DMS153 treated with DMSO at 0.1 percent for 48 hours (cell line): ENCODE results near the gene LYRM4.
A peak's percentile ranks its signal among the peaks of the same experiment; 100 is the strongest.

Experiments
- DNase-seq: peaks from one replicate; lab custom pipeline; 2025; ENCODE audit not compliant: unreplicated experiment; lab: John Stamatoyannopoulos, UW

The LYRM4 gene

GRCh38 chr6:5205877-5206850 is 54.6 kb downstream of the LYRM4 start:
- peak; percentile 26 for DNase-seq

DNA sequence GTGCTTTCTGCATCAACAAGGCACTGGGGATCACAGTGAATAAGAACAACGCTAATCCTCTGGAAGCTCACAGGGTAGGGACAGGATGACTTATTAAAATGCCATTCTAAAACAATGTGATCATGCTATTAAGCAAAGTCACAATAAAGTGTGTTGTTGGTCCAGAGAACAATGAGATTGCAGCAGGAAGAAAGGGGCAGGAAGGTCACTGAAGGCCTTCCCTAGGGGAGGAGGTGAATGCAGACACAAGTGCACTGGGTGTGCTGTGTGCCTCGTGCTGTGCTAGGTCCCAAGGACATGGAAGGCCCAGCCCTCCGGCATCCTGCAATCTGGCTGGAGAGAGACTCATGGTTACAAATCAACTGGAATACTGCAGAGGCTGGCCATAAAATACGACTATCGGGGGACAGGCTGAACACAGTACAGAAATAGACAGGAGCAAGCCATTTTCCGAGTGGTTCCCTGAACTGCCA is 55.7 kb downstream of the LYRM4 start:
- no peak for DNase-seq

DNA sequence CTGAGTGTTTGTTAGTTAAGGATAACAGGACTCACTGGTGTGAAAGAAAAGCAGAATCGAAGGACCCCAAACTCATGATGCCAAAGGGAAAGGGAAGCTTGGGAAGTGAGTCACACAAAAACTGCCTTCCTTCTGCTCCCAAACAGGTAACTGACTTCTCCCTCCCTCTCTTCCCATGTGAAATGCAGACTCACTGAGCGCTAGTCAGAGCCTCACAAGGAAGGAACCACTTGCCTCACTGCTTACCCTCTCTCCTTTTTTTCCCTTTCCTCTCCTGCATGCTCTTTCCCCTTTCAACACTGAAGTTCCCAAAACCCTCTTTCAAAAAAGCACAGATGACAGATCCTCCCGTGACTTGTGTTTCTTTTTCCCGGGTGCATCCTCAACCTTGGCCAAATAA is 56.4 kb downstream of the LYRM4 start:
- DNase-seq, result no peak

DNA sequence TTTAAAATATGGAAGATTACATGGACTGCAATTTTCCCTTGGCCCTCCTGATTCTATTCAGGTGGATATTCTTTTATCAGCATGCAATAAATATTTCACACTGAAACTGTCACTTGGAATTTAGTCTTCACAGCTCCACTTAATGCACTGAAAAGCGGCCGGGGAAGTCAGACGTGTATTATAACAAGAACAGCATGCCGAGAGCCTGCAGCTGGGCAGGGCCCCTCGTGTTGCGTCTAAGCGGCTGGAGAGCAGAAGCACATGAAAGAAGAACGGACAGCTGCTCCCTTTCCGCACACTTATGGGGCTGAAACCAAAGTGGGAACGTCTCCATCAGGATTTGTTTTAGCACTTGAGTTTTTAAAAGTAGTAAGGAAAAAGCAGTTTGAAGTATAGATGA is 57.2 kb downstream of the LYRM4 start:
- no peak for DNase-seq

DNA sequence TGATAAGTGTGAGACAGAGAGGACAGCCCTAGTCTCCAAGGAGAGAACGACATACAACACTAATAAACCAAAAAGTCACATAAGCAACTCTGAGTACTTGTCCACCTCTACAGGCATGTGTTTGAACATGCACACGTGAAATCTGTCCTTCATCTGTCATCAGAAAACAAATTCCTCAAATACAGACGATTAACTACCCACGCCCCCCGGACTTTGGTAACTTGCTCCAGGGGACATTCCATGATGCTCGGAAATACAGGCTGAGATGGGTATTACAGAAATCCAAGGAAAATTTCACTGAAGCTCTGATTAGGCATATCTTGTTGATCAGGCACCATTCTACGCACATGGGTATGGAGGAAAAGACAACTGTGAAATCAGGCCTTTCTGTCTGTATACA is 57.8 kb downstream of the LYRM4 start:
- DNase-seq, result no peak

GRCh38 chr6:5202206-5202605 is 58.5 kb downstream of the LYRM4 start:
- DNase-seq, result no peak

GRCh38 chr6:5201271-5201670 is 59.5 kb downstream of the LYRM4 start:
- no peak for DNase-seq

- no peak for DNase-seq
Observed at GRCh38 chr6:5199702-5200101, 61.0 kb downstream of the LYRM4 start.

DNA sequence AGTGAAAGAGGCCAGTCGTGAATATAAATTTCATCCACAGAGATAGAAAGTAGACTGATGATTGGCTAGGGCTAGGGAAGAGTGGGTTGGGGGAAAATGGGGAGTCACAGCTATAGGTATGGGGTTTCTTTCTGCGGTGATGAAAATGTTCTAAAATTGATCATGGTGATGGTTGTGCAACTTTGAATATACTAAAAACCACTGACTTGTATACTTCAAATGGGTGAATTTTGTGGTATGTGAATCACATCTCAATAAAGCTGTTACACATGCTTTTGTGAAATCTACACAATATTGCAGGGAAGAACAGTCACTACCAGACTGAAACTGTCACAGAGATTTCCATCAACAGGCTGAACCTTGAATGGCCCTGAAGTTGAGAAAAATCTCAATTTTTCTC is 61.5 kb downstream of the LYRM4 start:
- no peak for DNase-seq

DNA sequence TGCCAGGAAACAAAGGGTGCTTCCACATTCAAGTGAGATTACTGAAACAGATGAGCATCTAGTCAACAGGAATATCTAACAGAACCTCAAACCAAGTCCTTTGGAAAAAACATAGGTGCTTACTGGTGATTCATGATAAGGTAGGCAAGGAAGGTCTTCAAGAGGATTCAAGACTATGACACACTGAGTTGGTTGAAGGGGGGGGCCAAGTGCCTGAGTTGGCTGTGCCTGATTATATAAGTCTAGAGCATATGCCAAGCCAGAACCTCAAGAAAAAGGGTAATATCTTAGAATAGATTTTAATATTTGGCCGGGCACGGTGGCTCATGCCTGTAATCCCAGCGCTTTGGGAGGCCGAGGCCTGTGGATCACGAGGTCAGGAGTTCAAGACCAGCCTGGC is 63.7 kb downstream of the LYRM4 start:
- no peak for DNase-seq

- no peak for DNase-seq
Observed at GRCh38 chr6:5192135-5192794, 68.5 kb downstream of the LYRM4 start.

- no peak for DNase-seq
Observed at GRCh38 chr6:5191722-5192121, 69.0 kb downstream of the LYRM4 start.

DNA sequence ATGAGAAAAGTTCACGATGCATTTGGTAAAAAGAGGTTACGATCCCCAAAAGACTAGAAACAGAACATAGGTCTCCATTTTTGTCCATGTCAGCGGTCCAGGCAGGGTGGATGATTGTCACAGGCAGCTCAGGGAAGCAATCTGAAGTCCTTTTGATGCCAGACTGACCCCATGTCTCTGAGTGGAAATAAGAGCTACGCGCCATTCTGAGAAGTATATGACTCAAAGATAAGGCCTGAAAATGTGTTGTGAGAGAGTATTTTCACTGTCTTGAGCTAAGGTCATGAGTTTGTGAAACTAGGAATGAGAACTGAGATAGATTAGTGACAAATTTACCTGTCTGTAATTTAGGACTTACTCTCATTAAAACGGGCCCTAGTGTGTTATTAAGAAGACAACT is 69.5 kb downstream of the LYRM4 start:
- DNase-seq, result no peak

DNA sequence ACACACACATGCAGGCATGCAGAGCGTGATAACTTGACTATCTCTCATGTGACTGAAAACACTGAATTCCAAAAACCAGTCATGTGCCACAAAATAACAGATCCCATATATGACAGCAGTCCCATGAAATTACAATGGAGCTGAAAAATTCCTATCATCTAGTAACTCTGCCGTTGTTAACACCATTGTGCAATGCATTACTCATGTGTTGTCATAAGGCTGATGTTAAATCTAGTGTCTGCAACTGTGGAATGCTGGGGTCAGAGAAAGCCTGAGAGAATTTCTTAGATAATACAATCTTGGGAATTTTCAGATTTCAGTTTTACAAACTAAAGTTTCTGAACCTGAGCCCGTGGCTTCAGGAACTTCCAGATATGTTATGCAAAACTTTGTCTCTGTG is 70.2 kb downstream of the LYRM4 start:
- DNase-seq, result no peak

GRCh38 chr6:5188646-5189045 is 72.1 kb downstream of the LYRM4 start:
- no peak for DNase-seq

DNA sequence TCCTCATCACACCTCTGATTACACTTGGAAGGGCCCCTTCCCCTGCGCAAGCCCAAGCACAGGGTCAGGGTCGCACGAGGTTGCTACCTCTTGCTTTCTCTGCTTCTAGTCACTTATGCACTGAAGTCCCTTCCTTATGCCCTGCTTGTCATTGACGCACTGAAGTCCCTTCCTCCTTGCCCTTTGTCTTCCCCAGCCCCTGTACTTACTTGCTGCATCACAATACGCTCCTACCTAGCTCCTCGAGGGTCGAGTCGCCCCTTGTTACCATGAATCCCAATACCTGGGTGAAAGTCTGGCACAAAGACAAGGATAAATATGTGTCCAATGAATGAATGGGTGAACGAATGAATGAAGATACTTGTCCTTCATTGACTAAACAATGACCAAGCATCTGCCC is 75.9 kb downstream of the LYRM4 start:
- DNase-seq, result no peak

DNA sequence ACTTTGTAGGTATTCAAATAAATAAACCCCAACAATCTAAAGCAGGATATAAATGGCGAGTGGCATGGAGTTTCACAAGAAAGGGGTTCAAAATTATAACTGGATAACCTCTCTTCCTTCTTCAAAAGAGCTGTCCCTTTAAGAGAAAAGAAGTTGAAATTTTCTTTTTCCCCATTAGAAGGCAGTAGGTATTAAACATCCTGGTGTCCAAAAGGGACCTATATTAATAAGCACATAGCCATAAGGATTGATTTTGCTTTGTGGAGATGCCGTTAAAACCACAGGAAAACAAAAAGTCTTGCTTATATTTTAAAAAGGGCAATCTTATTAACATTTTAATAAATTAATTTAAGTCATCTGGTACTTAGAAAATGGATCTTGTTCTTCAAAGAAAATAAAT is 76.5 kb downstream of the LYRM4 start:
- no peak for DNase-seq

- DNase-seq, result no peak
Observed at GRCh38 chr6:5181510-5182317, 79.0 kb downstream of the LYRM4 start.

- no peak for DNase-seq
Observed at GRCh38 chr6:5180636-5181035, 80.1 kb downstream of the LYRM4 start.

DNA sequence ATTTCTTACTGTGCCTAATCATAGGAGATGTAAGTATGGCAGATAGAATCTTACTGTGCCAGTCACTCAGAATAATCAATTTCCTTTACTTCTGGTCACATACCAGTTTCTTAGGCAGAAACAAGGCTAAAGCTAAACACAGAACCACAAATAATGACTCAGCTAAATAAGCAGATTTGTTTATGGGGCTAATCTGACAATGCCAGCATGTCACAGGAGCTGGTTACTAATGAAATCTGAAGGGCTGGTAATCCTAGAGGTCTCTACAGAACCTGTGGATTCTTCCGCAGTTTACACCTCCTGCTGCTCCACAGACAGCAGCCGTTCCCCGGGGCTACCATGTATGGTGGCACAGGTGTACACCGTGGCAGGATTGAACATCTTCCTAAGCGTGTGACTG is 80.8 kb downstream of the LYRM4 start:
- no peak for DNase-seq

DNA sequence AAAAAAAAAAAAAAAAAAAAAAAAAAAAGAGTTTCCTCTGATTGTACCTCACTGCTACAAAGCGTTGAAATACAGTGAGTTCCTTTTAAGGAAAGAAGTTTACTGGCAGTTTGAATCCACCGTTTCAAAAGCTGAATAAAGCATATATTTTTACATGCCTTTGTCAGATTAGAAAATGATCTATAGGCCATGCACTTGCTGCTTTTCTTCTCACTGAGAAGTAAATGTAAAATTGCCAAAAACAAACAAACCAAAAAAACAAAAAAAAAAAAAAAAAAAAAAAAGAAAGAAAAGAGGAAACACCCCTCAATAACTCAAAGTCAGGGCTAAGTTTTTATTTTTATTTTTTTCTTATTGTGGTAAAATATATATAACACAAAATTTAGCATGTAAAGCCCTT is 81.9 kb downstream of the LYRM4 start:
- DNase-seq, result no peak
